WTC11 (cell line): ENCODE measurements around the gene KPNA4. TPM values are rescaled to one million over a fixed set of nuclear protein-coding genes. Genes with fewer than 3 reads are reported as not detected.

Experiments
- AFF4 ChIP-seq: sonication (generic); formaldehyde crosslinking; IDR thresholded peaks from 2 replicates; pipeline ENCODE4 v1.8.1; 2023; ENCODE audit warnings: mild to moderate bottlenecking, missing genetic modification reagents, borderline replicate concordance
- E2F4 ChIP-seq: sonication (generic); formaldehyde crosslinking; IDR thresholded peaks from 2 replicates; pipeline ENCODE4 v1.8.1; 2022; ENCODE audit warnings: low read depth, mild to moderate bottlenecking, moderate library complexity, missing genetic modification reagents, borderline replicate concordance
- ESRRA ChIP-seq: sonication (generic); formaldehyde crosslinking; IDR thresholded peaks from 2 replicates; pipeline ENCODE4 v1.8.1; 2022; ENCODE audit warnings: mild to moderate bottlenecking, missing genetic modification reagents, borderline replicate concordance
- FOXP4 ChIP-seq: sonication (generic); formaldehyde crosslinking; IDR thresholded peaks from 2 replicates; pipeline ENCODE4 v1.8.0; 2022; ENCODE audit warnings: mild to moderate bottlenecking, missing genetic modification reagents
- MLX ChIP-seq: sonication (generic); formaldehyde crosslinking; IDR thresholded peaks from 2 replicates; pipeline ENCODE4 v1.8.1; 2023; ENCODE audit warnings: mild to moderate bottlenecking, missing genetic modification reagents, moderate library complexity
- MYBL2 ChIP-seq: sonication (generic); formaldehyde crosslinking; IDR thresholded peaks from 2 replicates; pipeline ENCODE4 v1.8.1; 2023; ENCODE audit warnings: mild to moderate bottlenecking, moderate library complexity, missing genetic modification reagents
- SOX15 ChIP-seq: fragments of 250-450 bp; sonication (Bioruptor Pico); IDR thresholded peaks from 2 replicates; pipeline ENCODE4 v1.9.0; 2021; ENCODE audit warnings: mild to moderate bottlenecking
- SP1 ChIP-seq: sonication (generic); formaldehyde crosslinking; conservative IDR thresholded peaks from 2 replicates; pipeline ENCODE4 v1.8.1; 2022; ENCODE audit warnings: missing genetic modification reagents
- TCF7 ChIP-seq: sonication (generic); formaldehyde crosslinking; IDR thresholded peaks from 2 replicates; pipeline ENCODE4 v1.8.0; 2022; ENCODE audit warnings: mild to moderate bottlenecking, low read depth, missing genetic modification reagents, moderate library complexity
- TEAD4 ChIP-seq: sonication (generic); formaldehyde crosslinking; IDR thresholded peaks from 2 replicates; pipeline ENCODE4 v1.8.0; 2022; ENCODE audit warnings: mild to moderate bottlenecking, missing genetic modification reagents
- TP53 ChIP-seq: sonication (generic); formaldehyde crosslinking; IDR thresholded peaks from 2 replicates; pipeline ENCODE4 v1.8.1; 2023; ENCODE audit warnings: mild to moderate bottlenecking, missing genetic modification reagents
- ZBTB21 ChIP-seq: sonication (generic); formaldehyde crosslinking; IDR thresholded peaks from 2 replicates; pipeline ENCODE4 v1.8.1; 2023; ENCODE audit warnings: mild to moderate bottlenecking, missing genetic modification reagents, borderline replicate concordance
- ZBTB43 ChIP-seq: sonication (generic); formaldehyde crosslinking; IDR thresholded peaks from 2 replicates; pipeline ENCODE4 v1.8.1; 2023; ENCODE audit warnings: mild to moderate bottlenecking, missing genetic modification reagents
- total RNA-seq: library from RNA; stranded (reverse); gene quantifications from 3 replicates; pipeline ENCODE4 v1.2.3, GENCODE V29; 2021
- TF ChIP-seq, protein P1 (sequence below): sonication (generic); formaldehyde crosslinking; conservative IDR thresholded peaks from 2 replicates; pipeline ENCODE4 v1.8.1; 2023; ENCODE audit warnings: mild to moderate bottlenecking, low read depth, missing genetic modification reagents, moderate library complexity
- TF ChIP-seq, protein P2 (sequence below): sonication (generic); formaldehyde crosslinking; IDR thresholded peaks from 2 replicates; pipeline ENCODE4 v1.8.0; 2022; ENCODE audit warnings: mild to moderate bottlenecking, missing genetic modification reagents
- TF ChIP-seq, protein P3 (sequence below): sonication (generic); formaldehyde crosslinking; IDR thresholded peaks from 2 replicates; pipeline ENCODE4 v1.8.0; 2023; ENCODE audit warnings: mild to moderate bottlenecking, missing genetic modification reagents
- TF ChIP-seq, protein P4 (sequence below): sonication (generic); formaldehyde crosslinking; IDR thresholded peaks from 2 replicates; pipeline ENCODE4 v1.8.0; 2022; ENCODE audit warnings: mild to moderate bottlenecking, missing genetic modification reagents
- TF ChIP-seq, protein P5 (sequence below): sonication (generic); formaldehyde crosslinking; conservative IDR thresholded peaks from 2 replicates; pipeline ENCODE4 v1.8.1; 2022; ENCODE audit warnings: mild to moderate bottlenecking, missing genetic modification reagents

The KPNA4 gene
- total RNA-seq, 1 experiment from 2014 or later = 52.2 TPM

DNA sequence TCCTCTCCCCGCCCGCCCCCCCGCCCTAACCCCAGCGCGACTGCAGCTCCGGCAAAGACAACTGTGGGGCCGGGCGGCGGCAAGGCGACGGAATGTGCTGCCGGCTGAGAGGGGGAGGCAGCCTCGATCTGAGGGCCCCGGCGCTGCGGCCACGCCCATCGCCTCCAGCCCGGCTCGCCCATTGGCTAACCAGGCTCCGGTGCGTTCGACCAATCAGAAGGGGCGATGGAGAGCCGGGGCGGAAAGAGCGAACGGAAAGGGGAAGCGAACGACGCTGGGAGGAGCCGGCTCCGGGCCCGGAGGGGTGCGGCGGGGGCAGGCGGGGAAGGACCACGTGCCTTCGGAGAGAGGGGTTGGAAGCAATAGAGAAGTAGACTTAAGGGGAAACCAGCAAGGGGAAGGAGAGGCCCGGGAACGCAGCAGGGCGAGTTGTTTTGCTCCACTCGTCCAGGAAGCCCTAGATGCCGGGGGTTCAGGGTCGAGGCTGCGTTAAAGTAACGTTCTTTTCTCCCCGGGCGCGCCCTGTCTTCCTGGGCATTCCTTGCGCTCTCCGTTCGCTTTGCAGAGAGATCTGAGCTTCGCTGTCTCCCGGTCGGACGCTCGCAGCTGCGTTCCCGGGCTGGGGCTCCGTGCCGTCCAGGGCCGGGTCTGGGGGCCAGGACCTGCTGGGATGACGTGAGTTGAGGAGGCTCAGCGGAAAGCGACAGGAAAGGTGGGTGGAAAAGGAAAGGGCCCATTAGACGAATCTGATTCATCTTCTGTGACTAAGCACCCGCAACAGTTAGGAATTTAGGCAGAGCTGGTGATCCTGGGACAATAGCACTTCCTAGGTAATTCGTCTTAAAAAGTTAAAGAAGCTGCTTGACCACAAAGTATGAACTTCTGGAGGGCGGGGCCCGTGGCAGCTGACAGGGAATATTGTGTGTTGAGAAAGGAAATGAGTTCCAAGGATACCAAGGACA, at the start of gene KPNA4 (continued):
- TF ChIP-seq ZBTB21 (peak; percentile 30; the same call in 1 of the 2 replicates), ZBTB43 (CRISPR knock-in tag) (peak; percentile 64; the same call in 1 of the 2 replicates), AFF4 (CRISPR knock-in tag) (no peak), SOX15 (CRISPR knock-in tag) (no peak), MLX (CRISPR knock-in tag) (no peak), TEAD4 (no peak), TP53 (CRISPR knock-in tag) (peak; percentile 66; the same call in 1 of the 2 replicates), SP1 (CRISPR knock-in tag) (peak; percentile 76), FOXP4 (CRISPR knock-in tag) (peak; percentile 64; the same call in 1 of the 2 replicates), E2F4 (CRISPR knock-in tag) (no peak), TCF7 (no peak), MYBL2 (CRISPR knock-in tag) (peak; percentile 93), ESRRA (CRISPR knock-in tag) (no peak)
- TF ChIP-seq, protein P1, sequence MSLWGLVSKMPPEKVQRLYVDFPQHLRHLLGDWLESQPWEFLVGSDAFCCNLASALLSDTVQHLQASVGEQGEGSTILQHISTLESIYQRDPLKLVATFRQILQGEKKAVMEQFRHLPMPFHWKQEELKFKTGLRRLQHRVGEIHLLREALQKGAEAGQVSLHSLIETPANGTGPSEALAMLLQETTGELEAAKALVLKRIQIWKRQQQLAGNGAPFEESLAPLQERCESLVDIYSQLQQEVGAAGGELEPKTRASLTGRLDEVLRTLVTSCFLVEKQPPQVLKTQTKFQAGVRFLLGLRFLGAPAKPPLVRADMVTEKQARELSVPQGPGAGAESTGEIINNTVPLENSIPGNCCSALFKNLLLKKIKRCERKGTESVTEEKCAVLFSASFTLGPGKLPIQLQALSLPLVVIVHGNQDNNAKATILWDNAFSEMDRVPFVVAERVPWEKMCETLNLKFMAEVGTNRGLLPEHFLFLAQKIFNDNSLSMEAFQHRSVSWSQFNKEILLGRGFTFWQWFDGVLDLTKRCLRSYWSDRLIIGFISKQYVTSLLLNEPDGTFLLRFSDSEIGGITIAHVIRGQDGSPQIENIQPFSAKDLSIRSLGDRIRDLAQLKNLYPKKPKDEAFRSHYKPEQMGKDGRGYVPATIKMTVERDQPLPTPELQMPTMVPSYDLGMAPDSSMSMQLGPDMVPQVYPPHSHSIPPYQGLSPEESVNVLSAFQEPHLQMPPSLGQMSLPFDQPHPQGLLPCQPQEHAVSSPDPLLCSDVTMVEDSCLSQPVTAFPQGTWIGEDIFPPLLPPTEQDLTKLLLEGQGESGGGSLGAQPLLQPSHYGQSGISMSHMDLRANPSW (CRISPR knock-in tag) = no peak
- TF ChIP-seq, protein P2, sequence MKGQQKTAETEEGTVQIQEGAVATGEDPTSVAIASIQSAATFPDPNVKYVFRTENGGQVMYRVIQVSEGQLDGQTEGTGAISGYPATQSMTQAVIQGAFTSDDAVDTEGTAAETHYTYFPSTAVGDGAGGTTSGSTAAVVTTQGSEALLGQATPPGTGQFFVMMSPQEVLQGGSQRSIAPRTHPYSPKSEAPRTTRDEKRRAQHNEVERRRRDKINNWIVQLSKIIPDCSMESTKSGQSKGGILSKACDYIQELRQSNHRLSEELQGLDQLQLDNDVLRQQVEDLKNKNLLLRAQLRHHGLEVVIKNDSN = peak; percentile 84
- TF ChIP-seq, protein P3, sequence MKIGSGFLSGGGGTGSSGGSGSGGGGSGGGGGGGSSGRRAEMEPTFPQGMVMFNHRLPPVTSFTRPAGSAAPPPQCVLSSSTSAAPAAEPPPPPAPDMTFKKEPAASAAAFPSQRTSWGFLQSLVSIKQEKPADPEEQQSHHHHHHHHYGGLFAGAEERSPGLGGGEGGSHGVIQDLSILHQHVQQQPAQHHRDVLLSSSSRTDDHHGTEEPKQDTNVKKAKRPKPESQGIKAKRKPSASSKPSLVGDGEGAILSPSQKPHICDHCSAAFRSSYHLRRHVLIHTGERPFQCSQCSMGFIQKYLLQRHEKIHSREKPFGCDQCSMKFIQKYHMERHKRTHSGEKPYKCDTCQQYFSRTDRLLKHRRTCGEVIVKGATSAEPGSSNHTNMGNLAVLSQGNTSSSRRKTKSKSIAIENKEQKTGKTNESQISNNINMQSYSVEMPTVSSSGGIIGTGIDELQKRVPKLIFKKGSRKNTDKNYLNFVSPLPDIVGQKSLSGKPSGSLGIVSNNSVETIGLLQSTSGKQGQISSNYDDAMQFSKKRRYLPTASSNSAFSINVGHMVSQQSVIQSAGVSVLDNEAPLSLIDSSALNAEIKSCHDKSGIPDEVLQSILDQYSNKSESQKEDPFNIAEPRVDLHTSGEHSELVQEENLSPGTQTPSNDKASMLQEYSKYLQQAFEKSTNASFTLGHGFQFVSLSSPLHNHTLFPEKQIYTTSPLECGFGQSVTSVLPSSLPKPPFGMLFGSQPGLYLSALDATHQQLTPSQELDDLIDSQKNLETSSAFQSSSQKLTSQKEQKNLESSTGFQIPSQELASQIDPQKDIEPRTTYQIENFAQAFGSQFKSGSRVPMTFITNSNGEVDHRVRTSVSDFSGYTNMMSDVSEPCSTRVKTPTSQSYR (CRISPR knock-in tag) = 0 out of 2 replicates have a peak, but pooled peaks have one; percentile 13
- TF ChIP-seq, protein P4, sequence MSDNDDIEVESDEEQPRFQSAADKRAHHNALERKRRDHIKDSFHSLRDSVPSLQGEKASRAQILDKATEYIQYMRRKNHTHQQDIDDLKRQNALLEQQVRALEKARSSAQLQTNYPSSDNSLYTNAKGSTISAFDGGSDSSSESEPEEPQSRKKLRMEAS (CRISPR knock-in tag) = peak; percentile 96
- TF ChIP-seq, protein P5, sequence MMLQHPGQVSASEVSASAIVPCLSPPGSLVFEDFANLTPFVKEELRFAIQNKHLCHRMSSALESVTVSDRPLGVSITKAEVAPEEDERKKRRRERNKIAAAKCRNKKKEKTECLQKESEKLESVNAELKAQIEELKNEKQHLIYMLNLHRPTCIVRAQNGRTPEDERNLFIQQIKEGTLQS (CRISPR knock-in tag) = no peak
